8988T (cell line): Measurements from ENCODE around the gene HOPX.
"Not testable (repeated sequence)": the region's sequence is repeated elsewhere in the genome, so short reads cannot be mapped to it uniquely, and the experiment has no call there.

ENCODE experiments used
- DNase-seq: peaks from one replicate; pipeline ENCODE4 v3.0.0; 2011

The HOPX gene

GRCh38 chr4:56653461-56654237, 27.4 kb downstream of the HOPX start:
- DNase-seq = no peak

GRCh38 chr4:56652196-56652595, 28.9 kb downstream of the HOPX start:
- DNase-seq = no peak

GRCh38 chr4:56651056-56651350, 30.1 kb downstream of the HOPX start:
- DNase-seq = no peak

GRCh38 chr4:56650262-56651055, 30.6 kb downstream of the HOPX start:
- no peak for DNase-seq

GRCh38 chr4:56649445-56650261, 31.4 kb downstream of the HOPX start:
- DNase-seq = no peak

- DNase-seq = no peak
These were observed 32.3 kb downstream of the HOPX start for GRCh38 chr4:56648824-56649151.

- no peak for DNase-seq
These were observed 32.9 kb downstream of the HOPX start for GRCh38 chr4:56648021-56648823.

GRCh38 chr4:56646341-56646740, 34.8 kb downstream of the HOPX start:
- DNase-seq = no peak

GRCh38 chr4:56643596-56643995, 37.5 kb downstream of the HOPX start:
- DNase-seq = no peak

GRCh38 chr4:56641494-56642051, 39.5 kb downstream of the HOPX start:
- no peak for DNase-seq

GRCh38 chr4:56640621-56641493, 40.2 kb downstream of the HOPX start:
- no peak for DNase-seq

- DNase-seq = no peak
These were observed 43.3 kb downstream of the HOPX start for GRCh38 chr4:56637791-56638190.

- no peak for DNase-seq
These were observed 43.9 kb downstream of the HOPX start for GRCh38 chr4:56637154-56637553.

- DNase-seq = not testable (repeated sequence)
These were observed 46.1 kb downstream of the HOPX start for GRCh38 chr4:56634954-56635353.

GRCh38 chr4:56633486-56633885, 47.6 kb downstream of the HOPX start:
- DNase-seq = no peak

GRCh38 chr4:56630876-56631666, 50.0 kb downstream of the HOPX start:
- no peak for DNase-seq

GRCh38 chr4:56628592-56628991, 52.5 kb downstream of the HOPX start:
- DNase-seq = no peak

GRCh38 chr4:56627985-56628384, 53.1 kb downstream of the HOPX start:
- no peak for DNase-seq

- DNase-seq = no peak
These were observed 53.7 kb downstream of the HOPX start for GRCh38 chr4:56627375-56627774.

- DNase-seq = no peak
These were observed 54.1 kb downstream of the HOPX start for GRCh38 chr4:56626963-56627362.

GRCh38 chr4:56626420-56626819, 54.7 kb downstream of the HOPX start:
- DNase-seq = no peak
